GM10847 (cell line): ENCODE measurements around the gene ABHD14A.

Source experiments
- POLR2A ChIP-seq: IDR thresholded peaks from 2 replicates; pipeline ENCODE4 v1.6.1; 2011; ENCODE audit not compliant: insufficient read length; ENCODE audit errors: extremely low read depth

The ABHD14A gene

GRCh38 chr3:51946796-51947195 lies 28.1 kb upstream of the ABHD14A start:
- TF ChIP-seq POLR2A = no peak

GRCh38 chr3:51947215-51947900 lies 27.5 kb upstream of the ABHD14A start:
- TF ChIP-seq POLR2A = no peak

GRCh38 chr3:51948016-51948580 lies 26.8 kb upstream of the ABHD14A start:
- no peak for TF ChIP-seq POLR2A

- TF ChIP-seq POLR2A = no peak
Measured at GRCh38 chr3:51949121-51949520, 25.7 kb upstream of the ABHD14A start.

- no peak for TF ChIP-seq POLR2A
Measured at GRCh38 chr3:51950899-51951298, 24.0 kb upstream of the ABHD14A start.

GRCh38 chr3:51953445-51953844 lies 21.4 kb upstream of the ABHD14A start:
- no peak for TF ChIP-seq POLR2A

- no peak for TF ChIP-seq POLR2A
Measured at GRCh38 chr3:51954105-51954504, 20.8 kb upstream of the ABHD14A start.

- TF ChIP-seq POLR2A = no peak
Measured at GRCh38 chr3:51954713-51955112, 20.2 kb upstream of the ABHD14A start.

- no peak for TF ChIP-seq POLR2A
Measured at GRCh38 chr3:51955175-51955892, 19.5 kb upstream of the ABHD14A start, which contains the start of gene GPR62. GPR62 (plus strand) TSS chr3:51955381; CDS start chr3:51955653, 272 bp downstream.

GRCh38 chr3:51955893-51956770 lies 18.7 kb upstream of the ABHD14A start:
- TF ChIP-seq POLR2A = no peak

GRCh38 chr3:51957520-51958205 lies 17.2 kb upstream of the ABHD14A start:
- no peak for TF ChIP-seq POLR2A

- TF ChIP-seq POLR2A = no peak
Measured at GRCh38 chr3:51958603-51959521, 16.0 kb upstream of the ABHD14A start.

GRCh38 chr3:51959651-51960050 lies 15.2 kb upstream of the ABHD14A start:
- TF ChIP-seq POLR2A = no peak

- no peak for TF ChIP-seq POLR2A
Measured at GRCh38 chr3:51960386-51960785, 14.5 kb upstream of the ABHD14A start.
